ENCODE results near the gene SLC9C1.

- no peak for TF ChIP-seq CTCF (IDR thresholded peaks at IDR 0.05)
- TF ChIP-seq POLR2AphosphoS5 (IDR thresholded peaks at IDR 0.05), result no peak
Observed at GRCh38 chr3:112200317-112200666, 93.7 kb downstream of the SLC9C1 start.
